ENCODE measurements around the gene TUBG2.
"Not testable (repeated sequence)": the region's sequence is repeated elsewhere in the genome, so short reads cannot be mapped to it uniquely, and the experiment has no call there.

TUBG2 gene

GRCh38 chr17:42659079-42659931 is at the start of gene TUBG2:
TUBG2 (plus strand) TSS chr17:42659284; CDS start chr17:42659504, 220 bp downstream.
- DNase-seq: peak; percentile 74 to 87

GRCh38 chr17:42609814-42610801 is 49.0 kb upstream of the TUBG2 start:
- not testable (repeated sequence) for DNase-seq

- no peak for DNase-seq
Observed at GRCh38 chr17:42612013-42612412, 47.1 kb upstream of the TUBG2 start.

- no peak for DNase-seq
Observed at GRCh38 chr17:42613699-42614295, 45.3 kb upstream of the TUBG2 start.

GRCh38 chr17:42617956-42618431 is 41.1 kb upstream of the TUBG2 start:
- DNase-seq: no peak

GRCh38 chr17:42618442-42619150 is 40.5 kb upstream of the TUBG2 start:
- DNase-seq: peak in 1 of 2 experiments; percentile 20

GRCh38 chr17:42621987-42622386 is 37.1 kb upstream of the TUBG2 start:
- DNase-seq: not testable (repeated sequence)

GRCh38 chr17:42623271-42623670 is 35.8 kb upstream of the TUBG2 start:
- no peak for DNase-seq

GRCh38 chr17:42623732-42624596 is 35.1 kb upstream of the TUBG2 start:
- no peak for DNase-seq

GRCh38 chr17:42627032-42627764 is 31.9 kb upstream of the TUBG2 start:
- not testable (repeated sequence) for DNase-seq

- DNase-seq: no peak
Observed at GRCh38 chr17:42629411-42630009, 29.6 kb upstream of the TUBG2 start.

- DNase-seq: no peak
Observed at GRCh38 chr17:42632949-42633444, 26.1 kb upstream of the TUBG2 start.

- no peak for DNase-seq
Observed at GRCh38 chr17:42639525-42640113, 19.5 kb upstream of the TUBG2 start.

- DNase-seq: no peak
Observed at GRCh38 chr17:42640121-42640520, 19.0 kb upstream of the TUBG2 start.

- no peak for DNase-seq
Observed at GRCh38 chr17:42642336-42642735, 16.7 kb upstream of the TUBG2 start.

- no peak for DNase-seq
Observed at GRCh38 chr17:42647778-42648177, 11.3 kb upstream of the TUBG2 start.

GRCh38 chr17:42651392-42651791 is 7.7 kb upstream of the TUBG2 start:
- DNase-seq: no peak

GRCh38 chr17:42653179-42654124 is 5.6 kb upstream of the TUBG2 start:
- DNase-seq: no peak

Data from SW 1271 (cell line).